ENCODE measurements around the gene KRT83. TPM values are rescaled to one million over a fixed set of nuclear protein-coding genes. Genes with fewer than 3 reads are reported as not detected.
"Not testable (repeated sequence)": the region's sequence is repeated elsewhere in the genome, so short reads cannot be mapped to it uniquely, and the experiment has no call there.

The KRT83 gene
- polyA plus RNA-seq, 1 donor = not detected

GRCh38 chr12:52307836-52308805, 13.1 kb downstream of the KRT83 start:
- peak; percentile 54 for DNase-seq

DNA sequence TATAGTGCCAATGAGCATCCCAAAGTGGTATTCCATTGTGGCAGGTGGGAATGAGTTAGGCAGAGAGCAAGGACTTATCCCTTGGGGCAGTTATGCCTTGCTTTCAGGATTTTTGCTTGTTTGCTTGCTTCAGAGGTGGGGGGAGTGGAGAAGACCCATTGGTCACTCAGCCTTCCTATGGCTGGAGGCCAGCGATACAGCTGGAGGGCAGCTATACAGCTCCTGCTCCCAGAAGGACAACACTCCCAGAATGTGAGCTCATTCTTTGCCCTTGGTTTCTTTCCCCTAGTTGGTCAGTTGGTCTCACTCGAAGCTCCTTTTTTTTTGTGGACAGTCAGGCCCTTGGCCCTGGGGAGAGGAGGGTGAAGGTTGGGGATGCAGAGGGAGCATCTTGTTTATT, 14.5 kb downstream of the KRT83 start:
- DNase-seq = no peak

DNA sequence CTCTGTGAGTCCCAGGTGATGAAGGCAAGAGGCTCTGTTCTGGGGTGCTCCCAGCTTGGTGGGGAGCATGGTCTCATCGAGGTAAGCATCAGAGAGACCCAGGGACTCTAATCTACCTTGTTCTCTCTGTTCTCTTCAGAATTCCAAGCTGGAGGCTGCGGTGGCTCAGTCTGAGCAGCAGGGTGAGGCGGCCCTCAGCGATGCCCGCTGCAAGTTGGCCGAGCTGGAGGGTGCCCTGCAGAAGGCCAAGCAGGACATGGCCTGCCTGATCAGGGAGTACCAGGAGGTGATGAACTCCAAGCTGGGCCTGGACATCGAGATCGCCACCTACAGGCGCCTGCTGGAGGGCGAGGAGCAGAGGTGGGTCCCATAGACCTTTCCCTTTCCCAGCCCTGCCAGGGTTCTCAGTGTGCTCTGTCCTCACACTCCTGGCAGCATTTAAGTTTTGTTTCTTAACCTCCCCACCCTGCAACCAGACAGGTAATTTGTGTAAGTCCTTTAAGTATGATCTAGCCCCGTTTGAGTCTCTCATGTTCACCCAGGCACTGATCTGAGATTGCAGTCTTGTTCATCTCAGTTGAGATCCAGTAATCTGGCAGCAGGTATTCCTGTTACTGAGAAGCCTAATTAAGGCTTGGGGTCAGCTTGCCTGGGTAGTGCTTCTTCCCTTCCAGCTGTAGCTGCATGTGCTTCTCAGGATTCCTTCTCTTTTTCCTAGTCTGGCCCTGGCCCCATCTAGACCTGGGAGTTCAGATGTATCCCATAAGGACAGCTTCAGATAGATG, 15.1 kb downstream of the KRT83 start:
- no peak for DNase-seq

GRCh38 chr12:52304941-52305411, 16.2 kb downstream of the KRT83 start:
- not testable (repeated sequence) for DNase-seq

GRCh38 chr12:52302242-52302914, 18.8 kb downstream of the KRT83 start:
- not testable (repeated sequence) for DNase-seq

DNA sequence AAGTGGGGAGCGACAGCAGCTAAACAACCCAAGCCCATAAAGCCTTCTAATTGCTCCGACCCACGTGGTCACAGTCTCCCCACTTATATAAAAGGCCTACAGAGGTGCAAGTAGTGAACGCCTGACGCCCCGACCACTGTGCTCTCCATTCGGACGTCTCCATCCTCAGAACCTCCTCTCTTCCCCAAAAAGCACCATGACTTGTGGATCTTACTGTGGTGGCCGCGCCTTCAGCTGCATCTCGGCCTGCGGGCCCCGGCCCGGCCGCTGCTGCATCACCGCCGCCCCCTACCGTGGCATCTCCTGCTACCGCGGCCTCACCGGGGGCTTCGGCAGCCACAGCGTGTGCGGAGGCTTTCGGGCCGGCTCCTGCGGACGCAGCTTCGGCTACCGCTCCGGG, 19.5 kb downstream of the KRT83 start:
- DNase-seq = not testable (repeated sequence)

DNA sequence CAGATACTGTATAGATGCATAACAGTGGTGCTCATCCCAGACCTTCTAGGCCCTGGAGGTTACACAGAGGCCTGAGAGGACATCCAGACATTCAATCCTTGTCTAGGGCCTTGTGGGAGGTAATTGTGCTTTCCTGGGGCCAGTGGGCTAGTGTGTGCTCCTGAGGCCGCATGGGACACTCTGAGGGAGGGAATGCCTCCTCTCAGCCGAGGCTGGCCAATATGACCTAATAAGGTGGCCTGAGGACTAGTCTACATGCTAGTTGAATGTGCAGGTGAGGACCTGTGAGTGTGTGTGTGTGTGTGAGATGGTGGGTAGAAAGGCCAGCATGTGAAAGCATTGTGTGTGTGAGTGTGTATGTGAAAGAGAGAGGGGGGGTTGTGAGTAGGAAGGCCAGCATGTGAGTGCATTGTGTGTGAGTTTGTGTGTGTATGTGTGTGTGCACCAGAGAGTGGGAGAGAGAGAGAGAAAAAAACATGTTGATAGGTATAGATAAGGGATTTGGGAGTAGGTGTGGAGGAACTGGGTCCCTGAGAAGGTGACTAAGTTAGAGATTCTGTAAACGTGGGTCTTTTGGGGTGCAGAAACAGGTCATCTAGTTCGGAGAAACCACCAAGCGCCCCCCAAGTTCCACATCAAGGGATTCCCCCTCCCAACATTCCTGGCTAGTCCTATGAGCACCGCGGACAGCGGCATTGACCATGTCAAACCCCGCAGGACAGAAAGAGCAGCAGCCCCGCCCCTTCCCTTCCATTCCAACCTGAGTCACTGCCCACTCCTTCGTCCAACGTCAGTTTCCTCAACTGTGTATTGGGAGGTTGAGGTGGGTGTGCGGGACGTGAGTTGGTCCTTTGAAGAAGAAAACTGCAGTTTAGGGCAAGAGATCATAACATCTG, 20.2 kb downstream of the KRT83 start:
- DNase-seq = no peak

DNA sequence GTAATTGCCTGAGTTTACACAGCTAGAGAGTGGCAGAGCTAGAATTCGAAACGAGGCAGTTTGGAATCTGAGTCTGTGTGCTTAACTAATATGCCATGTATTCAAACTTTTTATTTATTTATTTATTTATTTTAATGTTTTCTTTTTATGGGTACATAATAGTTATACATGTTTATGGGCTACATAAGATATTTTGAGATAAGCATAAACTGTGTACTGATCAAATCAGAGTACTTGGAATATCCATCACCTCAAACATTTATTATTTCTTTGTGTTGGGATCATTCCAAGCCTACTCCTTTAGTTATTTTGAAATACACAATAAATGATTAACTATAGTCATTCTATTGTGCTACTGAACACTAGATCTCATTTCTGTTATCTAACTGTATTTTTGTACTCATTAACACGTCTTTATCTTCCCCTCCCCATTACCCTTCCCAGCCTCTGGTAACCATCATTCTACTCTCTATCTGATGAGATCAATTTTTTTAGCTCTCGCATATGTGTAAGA, 22.5 kb downstream of the KRT83 start:
- no peak for DNase-seq

GRCh38 chr12:52296572-52297215, 24.5 kb downstream of the KRT83 start:
- DNase-seq = no peak

GRCh38 chr12:52295663-52296062, 25.5 kb downstream of the KRT83 start:
- DNase-seq = no peak

- no peak for DNase-seq
Observed at GRCh38 chr12:52294803-52295202, 26.4 kb downstream of the KRT83 start.

DNA sequence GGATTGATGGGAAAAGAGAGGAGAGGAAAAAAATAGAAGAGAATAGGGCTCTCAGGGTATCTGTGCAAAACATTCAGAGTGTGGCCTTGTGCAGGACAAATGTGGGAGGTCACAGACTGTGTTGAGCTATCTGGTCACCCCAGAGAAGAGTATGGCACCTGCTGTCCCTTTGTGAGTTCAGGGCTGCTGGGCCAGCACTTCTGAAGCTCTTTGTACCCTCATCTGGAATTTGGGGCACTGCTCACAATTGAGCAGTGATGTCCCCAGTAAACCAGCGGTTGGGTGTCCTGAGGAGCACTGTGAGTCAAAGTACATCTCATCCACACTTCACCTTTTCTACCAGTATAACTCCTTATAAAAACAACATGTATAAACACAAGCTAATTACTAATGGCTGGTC, 27.3 kb downstream of the KRT83 start:
- DNase-seq = no peak

DNA sequence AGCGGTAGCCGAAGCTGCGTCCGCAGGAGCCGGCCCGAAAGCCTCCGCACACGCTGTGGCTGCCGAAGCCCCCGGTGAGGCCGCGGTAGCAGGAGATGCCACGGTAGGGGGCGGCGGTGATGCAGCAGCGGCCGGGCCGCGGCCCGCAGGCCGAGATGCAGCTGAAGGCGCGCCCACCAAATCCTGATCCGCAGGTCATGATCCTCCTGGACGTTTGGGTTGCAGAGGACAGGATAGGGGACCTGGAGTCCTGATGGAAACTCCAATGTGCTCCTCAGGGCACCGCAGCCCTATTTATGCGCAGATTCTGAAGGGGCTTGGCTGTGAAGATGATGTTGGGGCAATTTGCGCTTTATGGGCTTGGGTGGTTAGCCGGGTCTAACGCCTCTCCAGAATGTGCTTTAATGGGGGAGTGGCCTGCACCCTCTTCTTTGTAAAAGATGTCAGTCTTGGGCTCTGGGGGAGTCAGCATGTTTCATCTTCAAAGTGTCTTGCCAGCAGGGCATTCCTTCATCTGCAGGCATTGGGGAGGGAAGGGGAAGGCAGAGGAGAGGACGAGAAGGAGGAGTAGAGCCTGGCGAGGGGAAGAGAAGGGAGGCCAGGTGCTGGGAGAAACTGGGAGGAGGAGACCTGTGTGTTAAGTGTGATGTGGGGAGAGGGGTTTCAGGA, 29.8 kb downstream of the KRT83 start, which contains the start of gene KRT81:
TSS of gene KRT81 (minus strand) at position 268 of the 669 bp plus-strand sequence. CDS start at position 199, 69 bp downstream.
- DNase-seq = no peak

- DNase-seq = not testable (repeated sequence)
Observed at GRCh38 chr12:52290483-52291134, 30.6 kb downstream of the KRT83 start.

DNA sequence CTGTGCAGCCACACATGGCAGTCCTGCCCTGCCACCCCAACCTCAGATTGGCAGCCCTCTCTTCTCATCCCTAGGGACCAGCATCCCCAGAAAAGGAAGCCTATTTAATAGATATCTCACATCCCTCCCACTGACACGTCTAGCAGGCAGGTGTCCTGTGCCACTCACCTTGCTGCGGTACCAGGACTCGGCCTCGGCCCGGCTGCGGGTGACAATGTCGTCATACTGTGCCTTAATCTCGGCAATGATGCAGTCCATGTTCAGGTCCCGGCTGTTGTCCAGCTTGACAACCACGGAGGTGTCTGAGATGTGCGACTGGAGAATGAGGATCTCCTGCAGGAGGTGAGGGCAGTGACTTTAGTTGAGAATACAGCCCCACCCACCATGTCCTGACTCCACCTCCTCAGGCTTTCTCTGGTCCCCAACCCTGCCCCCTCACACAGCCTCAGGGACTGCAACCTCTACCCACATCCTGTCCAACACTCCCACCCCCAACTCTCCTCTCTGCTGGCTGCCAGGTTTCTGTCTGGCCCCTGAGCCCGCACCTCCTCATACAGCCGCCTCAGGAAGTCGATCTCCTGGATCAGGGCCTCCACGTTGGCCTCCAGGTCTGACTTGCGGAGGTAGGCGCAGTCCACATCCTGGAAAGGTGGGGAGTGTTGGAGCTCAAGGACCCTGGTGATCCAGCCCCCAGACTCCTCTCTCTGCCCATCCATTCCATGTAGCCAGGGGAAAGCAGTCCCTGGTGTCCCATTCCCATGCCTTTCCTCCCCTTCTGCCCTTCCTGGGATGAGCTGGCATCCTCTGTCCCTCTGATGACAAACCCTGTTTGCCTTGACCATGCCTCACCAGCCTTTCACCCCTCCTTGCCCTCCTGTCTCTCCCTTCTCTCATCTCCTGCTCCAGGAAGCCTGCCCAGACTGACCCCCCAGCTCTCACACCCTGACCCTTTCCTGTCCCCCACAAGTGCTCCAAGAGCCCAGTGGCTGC, 33.1 kb downstream of the KRT83 start:
- not testable (repeated sequence) for DNase-seq

- not testable (repeated sequence) for DNase-seq
Observed at GRCh38 chr12:52286857-52287785, 34.1 kb downstream of the KRT83 start.
